ENCODE data around the gene EML6. TPM values are rescaled to one million over a fixed set of nuclear protein-coding genes. Genes with fewer than 3 reads are reported as not detected.
A peak's percentile ranks its signal among the peaks of the same experiment; 100 is the strongest.

EML6 gene
- polyA plus RNA-seq, 1 of the 3 experiments (the other 2 are of a cell fraction) = 1.1 TPM

DNA sequence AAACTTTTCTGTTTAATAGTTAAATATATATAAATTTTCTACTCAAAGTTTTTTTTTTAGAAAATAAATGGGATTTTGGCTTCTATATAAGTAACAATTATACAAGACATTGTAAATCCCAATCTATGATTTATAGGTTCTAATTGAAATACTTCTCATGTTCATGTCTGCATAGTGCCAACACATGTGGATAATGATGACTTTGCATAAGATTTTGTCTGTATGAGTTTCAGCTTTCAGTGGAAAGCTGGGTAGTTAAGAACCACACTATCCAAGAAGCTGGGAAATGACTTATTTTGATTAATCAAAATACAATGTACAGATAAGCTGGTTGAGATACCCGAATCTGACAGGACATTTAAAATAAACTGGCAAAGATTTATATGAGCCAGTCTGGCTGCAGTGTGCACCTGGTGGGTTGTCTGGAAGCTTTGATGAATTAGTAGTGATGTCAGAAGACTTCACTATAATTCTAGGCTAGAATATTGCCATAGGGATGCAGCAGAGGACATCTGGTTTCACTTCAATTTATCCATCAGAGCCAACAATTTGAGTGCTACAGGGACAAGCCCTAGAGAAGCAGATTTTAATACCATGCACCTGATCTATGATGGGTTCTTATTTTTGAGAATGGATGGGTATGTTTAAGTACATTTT, 45.4 kb downstream of the EML6 start:
- H3K4me3 ChIP-seq (ENCODE audit: low read depth in 2 of 2, low read length in 1 of 2) = no peak overlapping the region
- no peak overlapping the region for H3K4me2 ChIP-seq
- no peaks in the 10 kb centered on the region for H3K9me2 ChIP-seq
- no peaks in the 10 kb centered on the region for H3K36me3 ChIP-seq (replicated peaks in 1 of 2; ENCODE audit: control insufficient read depth in 1 of 2, insufficient read depth in 2 of 2, low read length in 1 of 2)
- no peaks in the 10 kb centered on the region for H3K79me2 ChIP-seq (ENCODE audit: insufficient read depth)
- no peak overlapping the region for H3K9ac ChIP-seq
- no peaks in the 10 kb centered on the region for H3F3A ChIP-seq (replicated peaks; ENCODE audit: insufficient read depth)
- no peaks in the 10 kb centered on the region for H3K9me3 ChIP-seq
- WGBS (ENCODE audit: low lambda C conversion rate) = 33% methylated on average over 1 of the region's 1 CpG
- no peak overlapping the region for H2AFZ ChIP-seq (ENCODE audit: low read depth)
- H4K20me1 ChIP-seq (ENCODE audit: insufficient read depth) = no peaks in the 10 kb centered on the region
- peak overlapping the region in 1 of 2 experiments; percentile 86; a peak in 2 of 4 replicates for H3K27ac ChIP-seq (ENCODE audit: low read depth in 2 of 2, low read length in 1 of 2)
- ChIA-PET CTCF (no interaction called here), POLR2A (no interaction called here)
- H3K27me3 ChIP-seq (ENCODE audit: insufficient read depth) = no peaks in the 10 kb centered on the region
- DNase-seq = peak; percentile 53
- peaks cover 0 to 41% of the 10 kb centered on the region in 2 experiments; a peak in 3 of 4 replicates for H3K4me1 ChIP-seq (ENCODE audit: control insufficient read depth in 1 of 2, insufficient read depth in 2 of 2, low read depth in 1 of 2, low read length in 1 of 2)
- TF ChIP-seq FOSL2 (IDR thresholded peaks at IDR 0.05; ENCODE audit: borderline replicate concordance, low read depth) (no peak), TCF12 (IDR thresholded peaks at IDR 0.05) (peak; percentile 54), GABPA (IDR thresholded peaks at IDR 0.05; ENCODE audit: low read depth) (no peak), NRF1 (IDR thresholded peaks at IDR 0.05; ENCODE audit: low read depth, low read length) (no peak), RAD21 (IDR thresholded peaks at IDR 0.05; ENCODE audit: low read length) (no peak), RXRA (IDR thresholded peaks at IDR 0.05; ENCODE audit: borderline replicate concordance, low read depth) (no peak), SIN3A (IDR thresholded peaks at IDR 0.05; ENCODE audit: borderline replicate concordance, low read depth, low read length) (no peak), CHD2 (IDR thresholded peaks at IDR 0.05; ENCODE audit: low read length, partially characterized antibody) (no peak), JUND (IDR thresholded peaks at IDR 0.05) (no peak), FOXJ3 (CRISPR knock-in tag; IDR thresholded peaks at IDR 0.05) (peak; percentile 54; the same call in 1 of the 2 replicates), EZH2phosphoT487 (IDR thresholded peaks at IDR 0.05; ENCODE audit: borderline replicate concordance, low read depth) (no peak), RCOR1 (IDR thresholded peaks at IDR 0.05; ENCODE audit: low read length) (peak; percentile 83), TEAD4 (IDR thresholded peaks at IDR 0.05; ENCODE audit: borderline replicate concordance, insufficient read depth) (no peak), NFIC (IDR thresholded peaks at IDR 0.05; ENCODE audit: borderline replicate concordance) (no peak), MEF2A (IDR thresholded peaks at IDR 0.05; ENCODE audit: borderline replicate concordance, low read depth) (no peak), SMC3 (IDR thresholded peaks at IDR 0.05; ENCODE audit: low read depth, low read length) (no peak), MXI1 (IDR thresholded peaks at IDR 0.05; ENCODE audit: low read depth, low read length) (peak; percentile 45; the same call in 1 of the 2 replicates), TAF1 (IDR thresholded peaks at IDR 0.05; ENCODE audit: borderline replicate concordance, low read depth, low read length) (no peak)
- TF ChIP-seq, protein P1, sequence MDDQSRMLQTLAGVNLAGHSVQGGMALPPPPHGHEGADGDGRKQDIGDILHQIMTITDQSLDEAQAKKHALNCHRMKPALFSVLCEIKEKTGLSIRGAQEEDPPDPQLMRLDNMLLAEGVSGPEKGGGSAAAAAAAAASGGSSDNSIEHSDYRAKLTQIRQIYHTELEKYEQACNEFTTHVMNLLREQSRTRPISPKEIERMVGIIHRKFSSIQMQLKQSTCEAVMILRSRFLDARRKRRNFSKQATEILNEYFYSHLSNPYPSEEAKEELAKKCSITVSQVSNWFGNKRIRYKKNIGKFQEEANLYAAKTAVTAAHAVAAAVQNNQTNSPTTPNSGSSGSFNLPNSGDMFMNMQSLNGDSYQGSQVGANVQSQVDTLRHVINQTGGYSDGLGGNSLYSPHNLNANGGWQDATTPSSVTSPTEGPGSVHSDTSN (IDR thresholded peaks at IDR 0.05) = peak; percentile 40
- TF ChIP-seq, protein P2, sequence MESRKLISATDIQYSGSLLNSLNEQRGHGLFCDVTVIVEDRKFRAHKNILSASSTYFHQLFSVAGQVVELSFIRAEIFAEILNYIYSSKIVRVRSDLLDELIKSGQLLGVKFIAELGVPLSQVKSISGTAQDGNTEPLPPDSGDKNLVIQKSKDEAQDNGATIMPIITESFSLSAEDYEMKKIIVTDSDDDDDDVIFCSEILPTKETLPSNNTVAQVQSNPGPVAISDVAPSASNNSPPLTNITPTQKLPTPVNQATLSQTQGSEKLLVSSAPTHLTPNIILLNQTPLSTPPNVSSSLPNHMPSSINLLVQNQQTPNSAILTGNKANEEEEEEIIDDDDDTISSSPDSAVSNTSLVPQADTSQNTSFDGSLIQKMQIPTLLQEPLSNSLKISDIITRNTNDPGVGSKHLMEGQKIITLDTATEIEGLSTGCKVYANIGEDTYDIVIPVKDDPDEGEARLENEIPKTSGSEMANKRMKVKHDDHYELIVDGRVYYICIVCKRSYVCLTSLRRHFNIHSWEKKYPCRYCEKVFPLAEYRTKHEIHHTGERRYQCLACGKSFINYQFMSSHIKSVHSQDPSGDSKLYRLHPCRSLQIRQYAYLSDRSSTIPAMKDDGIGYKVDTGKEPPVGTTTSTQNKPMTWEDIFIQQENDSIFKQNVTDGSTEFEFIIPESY (IDR thresholded peaks at IDR 0.05; ENCODE audit: borderline replicate concordance, low read depth) = no peak
- TF ChIP-seq, protein P3, sequence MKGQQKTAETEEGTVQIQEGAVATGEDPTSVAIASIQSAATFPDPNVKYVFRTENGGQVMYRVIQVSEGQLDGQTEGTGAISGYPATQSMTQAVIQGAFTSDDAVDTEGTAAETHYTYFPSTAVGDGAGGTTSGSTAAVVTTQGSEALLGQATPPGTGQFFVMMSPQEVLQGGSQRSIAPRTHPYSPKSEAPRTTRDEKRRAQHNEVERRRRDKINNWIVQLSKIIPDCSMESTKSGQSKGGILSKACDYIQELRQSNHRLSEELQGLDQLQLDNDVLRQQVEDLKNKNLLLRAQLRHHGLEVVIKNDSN (IDR thresholded peaks at IDR 0.05; ENCODE audit: borderline replicate concordance, low read depth) = no peak
- TF ChIP-seq, protein P4, sequence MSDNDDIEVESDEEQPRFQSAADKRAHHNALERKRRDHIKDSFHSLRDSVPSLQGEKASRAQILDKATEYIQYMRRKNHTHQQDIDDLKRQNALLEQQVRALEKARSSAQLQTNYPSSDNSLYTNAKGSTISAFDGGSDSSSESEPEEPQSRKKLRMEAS (IDR thresholded peaks at IDR 0.05; ENCODE audit: low read depth) = no peak
- TF ChIP-seq, protein P5, sequence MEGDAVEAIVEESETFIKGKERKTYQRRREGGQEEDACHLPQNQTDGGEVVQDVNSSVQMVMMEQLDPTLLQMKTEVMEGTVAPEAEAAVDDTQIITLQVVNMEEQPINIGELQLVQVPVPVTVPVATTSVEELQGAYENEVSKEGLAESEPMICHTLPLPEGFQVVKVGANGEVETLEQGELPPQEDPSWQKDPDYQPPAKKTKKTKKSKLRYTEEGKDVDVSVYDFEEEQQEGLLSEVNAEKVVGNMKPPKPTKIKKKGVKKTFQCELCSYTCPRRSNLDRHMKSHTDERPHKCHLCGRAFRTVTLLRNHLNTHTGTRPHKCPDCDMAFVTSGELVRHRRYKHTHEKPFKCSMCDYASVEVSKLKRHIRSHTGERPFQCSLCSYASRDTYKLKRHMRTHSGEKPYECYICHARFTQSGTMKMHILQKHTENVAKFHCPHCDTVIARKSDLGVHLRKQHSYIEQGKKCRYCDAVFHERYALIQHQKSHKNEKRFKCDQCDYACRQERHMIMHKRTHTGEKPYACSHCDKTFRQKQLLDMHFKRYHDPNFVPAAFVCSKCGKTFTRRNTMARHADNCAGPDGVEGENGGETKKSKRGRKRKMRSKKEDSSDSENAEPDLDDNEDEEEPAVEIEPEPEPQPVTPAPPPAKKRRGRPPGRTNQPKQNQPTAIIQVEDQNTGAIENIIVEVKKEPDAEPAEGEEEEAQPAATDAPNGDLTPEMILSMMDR (IDR thresholded peaks at IDR 0.05) = no peak
- TF ChIP-seq, protein P6, sequence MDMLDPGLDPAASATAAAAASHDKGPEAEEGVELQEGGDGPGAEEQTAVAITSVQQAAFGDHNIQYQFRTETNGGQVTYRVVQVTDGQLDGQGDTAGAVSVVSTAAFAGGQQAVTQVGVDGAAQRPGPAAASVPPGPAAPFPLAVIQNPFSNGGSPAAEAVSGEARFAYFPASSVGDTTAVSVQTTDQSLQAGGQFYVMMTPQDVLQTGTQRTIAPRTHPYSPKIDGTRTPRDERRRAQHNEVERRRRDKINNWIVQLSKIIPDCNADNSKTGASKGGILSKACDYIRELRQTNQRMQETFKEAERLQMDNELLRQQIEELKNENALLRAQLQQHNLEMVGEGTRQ (IDR thresholded peaks at IDR 0.05; ENCODE audit: borderline replicate concordance, low read depth, low read length) = no peak
- TF ChIP-seq, protein P7, sequence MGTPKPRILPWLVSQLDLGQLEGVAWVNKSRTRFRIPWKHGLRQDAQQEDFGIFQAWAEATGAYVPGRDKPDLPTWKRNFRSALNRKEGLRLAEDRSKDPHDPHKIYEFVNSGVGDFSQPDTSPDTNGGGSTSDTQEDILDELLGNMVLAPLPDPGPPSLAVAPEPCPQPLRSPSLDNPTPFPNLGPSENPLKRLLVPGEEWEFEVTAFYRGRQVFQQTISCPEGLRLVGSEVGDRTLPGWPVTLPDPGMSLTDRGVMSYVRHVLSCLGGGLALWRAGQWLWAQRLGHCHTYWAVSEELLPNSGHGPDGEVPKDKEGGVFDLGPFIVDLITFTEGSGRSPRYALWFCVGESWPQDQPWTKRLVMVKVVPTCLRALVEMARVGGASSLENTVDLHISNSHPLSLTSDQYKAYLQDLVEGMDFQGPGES (IDR thresholded peaks at IDR 0.05; ENCODE audit: low read depth, low read length) = no peak

Measured in SK-N-SH (cell line).